RKO (cell line): ENCODE results near the gene GARS1.
"Not testable (repeated sequence)": the region's sequence is repeated elsewhere in the genome, so short reads cannot be mapped to it uniquely, and the experiment has no call there.

ENCODE experiments used
- DNase-seq: peaks from one replicate; pipeline ENCODE4 v3.0.0-alpha.2; 2016; ENCODE audit warnings: low spot score

Gene GARS1

DNA sequence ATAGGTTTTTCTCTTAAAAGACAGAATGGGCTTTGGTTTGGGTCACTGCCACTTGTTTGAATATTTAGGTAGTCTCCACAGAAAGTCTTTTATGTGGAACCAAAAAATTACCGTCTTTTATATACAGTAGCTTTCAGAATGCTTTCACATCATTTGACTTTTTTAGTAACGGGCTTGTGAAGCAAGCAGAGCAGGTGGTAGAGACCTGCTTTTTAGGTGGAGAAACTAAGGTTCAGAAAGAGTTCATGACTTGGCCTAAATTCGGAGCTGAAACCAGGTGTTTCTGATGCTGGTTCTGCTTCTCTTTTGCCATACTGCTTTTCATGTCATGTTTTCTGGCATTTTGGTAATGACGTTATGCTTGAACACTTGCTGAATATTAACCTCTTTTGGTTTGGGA, 36.3 kb downstream of the GARS1 start:
- DNase-seq = no peak

DNA sequence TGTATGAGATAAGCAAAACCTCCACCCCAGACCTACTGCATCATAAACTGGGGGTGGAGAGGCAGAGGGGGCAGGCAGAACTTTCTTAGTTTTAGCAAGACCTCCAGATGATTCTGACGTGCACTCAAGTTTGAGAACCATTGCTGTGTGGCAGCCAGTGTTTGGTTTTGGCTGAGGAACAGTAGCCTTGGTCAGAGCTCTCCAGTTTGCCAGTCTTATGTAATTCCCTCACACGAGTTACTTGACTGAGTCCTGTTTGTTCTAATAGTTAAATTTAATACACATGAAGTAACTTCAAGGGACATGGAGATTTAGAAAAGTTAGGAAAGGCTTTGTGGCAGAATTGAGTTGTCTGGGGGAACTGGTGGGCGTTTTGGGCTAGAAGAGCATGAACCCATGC, 38.5 kb downstream of the GARS1 start:
- no peak for DNase-seq

DNA sequence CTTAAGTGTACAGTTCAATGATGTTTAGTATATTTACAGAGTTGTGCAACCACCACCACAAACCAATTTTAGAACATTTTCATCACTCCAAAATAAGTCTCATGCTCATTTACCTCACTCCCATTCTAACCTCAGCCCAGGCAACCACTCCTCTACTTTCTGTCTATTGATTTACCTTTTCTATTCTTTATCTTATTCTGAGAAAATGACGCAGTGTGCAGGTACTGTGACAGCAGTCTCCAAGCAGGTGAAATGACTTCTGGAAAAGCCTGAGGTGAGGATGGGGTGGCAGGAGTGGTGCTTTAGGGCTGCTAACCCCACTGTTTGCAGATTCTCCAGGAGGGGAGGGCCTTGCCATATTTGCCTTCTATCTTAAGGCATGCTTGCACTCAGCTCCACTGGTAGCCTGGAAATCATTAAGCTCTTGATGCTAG, 39.5 kb downstream of the GARS1 start:
- no peak for DNase-seq

DNA sequence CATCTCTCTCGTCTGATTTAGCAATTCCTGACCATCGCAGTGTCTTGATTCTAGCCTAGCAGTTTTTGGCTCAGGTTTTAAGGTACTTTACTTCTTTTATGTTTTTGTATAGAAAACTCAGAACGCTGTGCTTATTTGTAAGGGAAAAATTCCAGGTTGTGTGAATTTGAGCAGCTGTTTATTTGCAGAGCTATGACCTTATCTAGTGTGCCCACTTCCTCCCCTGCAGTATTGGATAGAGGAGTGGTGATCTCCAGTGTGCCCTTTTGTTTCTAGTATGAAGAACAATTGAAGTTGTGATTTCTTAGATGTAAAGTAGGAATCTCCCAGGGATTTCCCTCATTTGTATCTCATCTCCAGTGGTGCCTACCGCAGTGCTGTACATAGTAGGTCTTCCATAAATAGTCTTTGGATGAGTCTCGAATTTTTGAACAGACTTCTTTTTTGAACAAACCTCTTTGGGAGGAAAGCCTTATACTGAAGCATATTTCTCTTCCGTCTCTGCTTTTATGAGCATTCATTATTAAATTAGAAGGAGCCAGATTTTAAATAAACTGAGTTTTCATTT, 40.0 kb downstream of the GARS1 start:
- no peak for DNase-seq

DNA sequence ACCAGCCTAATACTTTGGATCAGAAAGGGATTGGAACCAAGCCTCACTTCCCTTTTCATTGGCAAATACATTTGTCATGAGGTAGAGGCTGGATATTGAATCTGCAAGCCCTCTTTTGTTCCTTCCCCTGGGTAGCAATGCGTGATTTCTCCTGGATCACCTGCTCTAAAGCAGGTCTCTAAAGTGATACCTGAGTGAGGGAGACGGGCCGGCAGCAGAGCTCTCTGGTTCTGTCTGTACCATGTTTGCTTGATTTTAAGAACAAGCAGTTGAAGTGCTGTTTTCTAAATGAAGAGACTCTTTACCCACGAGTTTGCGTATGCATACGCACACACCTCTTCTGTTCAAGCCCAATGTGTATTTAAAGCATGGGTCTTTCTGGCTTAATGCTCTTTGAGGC, 41.1 kb downstream of the GARS1 start:
- no peak for DNase-seq

DNA sequence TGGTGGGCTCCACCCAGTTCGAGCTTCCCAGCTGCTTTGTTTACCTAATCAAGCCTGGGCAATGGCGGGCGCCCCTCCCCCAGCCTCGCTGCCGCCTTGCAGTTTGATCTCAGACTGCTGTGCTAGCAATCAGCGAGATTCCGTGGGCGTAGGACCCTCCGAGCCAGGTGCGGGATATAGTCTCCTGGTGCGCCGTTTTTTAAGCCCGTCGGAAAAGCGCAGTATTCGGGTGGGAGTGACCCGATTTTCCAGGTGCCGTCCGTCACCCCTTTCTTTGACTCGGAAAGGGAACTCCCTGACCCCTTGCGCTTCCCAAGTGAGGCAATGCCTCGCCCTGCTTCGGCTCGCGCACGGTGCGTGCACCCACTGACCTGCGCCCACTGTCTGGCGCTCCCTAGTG, 47.6 kb downstream of the GARS1 start:
- DNase-seq = not testable (repeated sequence)

DNA sequence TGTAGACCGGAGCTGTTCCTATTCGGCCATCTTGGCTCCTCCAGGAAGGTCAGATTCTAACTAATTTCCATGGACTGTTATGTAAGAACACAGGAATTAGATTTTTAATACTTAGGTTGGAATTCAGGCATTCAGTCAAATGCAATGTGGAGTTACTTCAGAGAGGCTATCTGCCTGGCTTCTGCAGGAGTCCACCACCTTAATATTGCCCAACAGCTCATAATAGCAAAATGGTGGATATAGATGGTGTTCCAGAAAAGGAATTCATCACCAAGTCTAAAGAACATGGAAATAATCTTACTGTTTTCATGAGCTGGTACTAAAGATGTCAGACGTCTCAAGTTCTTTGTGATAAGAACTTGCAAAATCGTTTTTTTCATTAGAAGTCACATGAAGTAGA, 48.1 kb downstream of the GARS1 start:
- no peak for DNase-seq

DNA sequence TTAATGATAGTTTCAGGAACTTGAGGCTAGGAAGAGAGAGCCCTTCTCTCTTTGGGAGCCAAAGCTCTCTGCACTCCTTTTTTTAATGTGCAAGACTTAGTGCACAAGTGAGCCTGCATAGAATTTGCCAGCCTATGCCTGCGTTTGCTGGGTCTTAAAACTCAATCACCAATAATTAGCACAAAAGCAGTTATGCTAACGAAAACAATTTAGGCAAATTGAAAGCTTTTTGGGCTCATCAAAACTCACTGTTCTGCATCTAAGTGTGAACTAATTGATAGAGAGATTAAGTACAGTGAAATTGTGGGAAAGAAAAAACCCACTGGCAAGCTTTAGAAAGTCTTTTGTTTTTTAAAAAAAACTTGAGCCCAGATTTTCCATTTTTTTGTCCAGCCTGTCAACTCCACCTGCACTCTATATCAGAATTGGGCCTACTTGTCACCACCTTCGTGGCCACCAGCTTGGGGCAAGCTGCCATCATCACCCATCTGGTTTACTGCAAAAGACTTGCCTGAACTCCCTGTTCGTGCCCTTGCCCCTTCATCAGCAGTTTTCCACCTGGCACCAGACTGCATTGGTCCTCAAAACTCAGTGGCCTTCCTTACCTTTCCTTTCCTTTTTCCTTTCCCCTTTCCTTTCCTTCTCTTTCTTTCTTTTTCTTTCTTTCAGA, 49.7 kb downstream of the GARS1 start:
- no peak for DNase-seq

DNA sequence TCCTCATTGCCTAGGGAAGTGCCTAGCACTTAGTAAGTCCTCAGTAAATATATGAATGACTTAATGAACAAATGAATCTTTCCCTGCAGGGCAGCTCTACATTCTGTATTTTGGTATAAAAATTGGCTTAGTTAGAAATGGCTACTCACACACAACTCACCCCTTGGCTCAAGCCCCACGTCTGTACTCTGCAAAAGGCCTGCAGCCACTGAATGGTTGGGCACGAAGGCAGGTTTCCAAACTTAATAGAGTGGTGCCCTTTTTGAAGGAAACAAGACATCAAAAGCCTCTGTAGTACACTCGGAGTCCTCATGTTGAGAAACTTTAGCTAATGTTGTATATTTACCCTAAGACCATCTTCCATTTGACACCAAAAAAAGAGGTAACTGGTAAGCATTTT, 51.0 kb downstream of the GARS1 start:
- DNase-seq = no peak

DNA sequence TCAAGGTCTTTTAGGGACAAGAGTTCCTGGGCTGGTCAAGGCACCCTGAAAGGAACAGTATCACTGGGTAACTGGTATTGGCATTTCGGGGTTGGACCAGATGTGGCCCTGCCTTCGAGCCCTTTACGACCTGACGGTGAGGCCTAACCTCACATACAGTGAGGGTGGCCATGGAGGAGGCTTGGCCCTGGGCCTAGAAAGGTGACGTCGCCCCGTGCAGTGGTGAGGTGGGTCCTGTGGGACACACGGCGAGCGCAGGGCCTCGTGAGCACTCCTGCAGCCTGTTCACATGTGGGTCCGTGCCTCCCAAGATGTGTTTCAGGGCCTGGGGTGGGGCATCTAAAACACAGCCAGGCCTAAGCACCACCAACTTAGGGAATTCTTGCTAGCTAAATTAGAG, 51.5 kb downstream of the GARS1 start:
- DNase-seq = no peak

DNA sequence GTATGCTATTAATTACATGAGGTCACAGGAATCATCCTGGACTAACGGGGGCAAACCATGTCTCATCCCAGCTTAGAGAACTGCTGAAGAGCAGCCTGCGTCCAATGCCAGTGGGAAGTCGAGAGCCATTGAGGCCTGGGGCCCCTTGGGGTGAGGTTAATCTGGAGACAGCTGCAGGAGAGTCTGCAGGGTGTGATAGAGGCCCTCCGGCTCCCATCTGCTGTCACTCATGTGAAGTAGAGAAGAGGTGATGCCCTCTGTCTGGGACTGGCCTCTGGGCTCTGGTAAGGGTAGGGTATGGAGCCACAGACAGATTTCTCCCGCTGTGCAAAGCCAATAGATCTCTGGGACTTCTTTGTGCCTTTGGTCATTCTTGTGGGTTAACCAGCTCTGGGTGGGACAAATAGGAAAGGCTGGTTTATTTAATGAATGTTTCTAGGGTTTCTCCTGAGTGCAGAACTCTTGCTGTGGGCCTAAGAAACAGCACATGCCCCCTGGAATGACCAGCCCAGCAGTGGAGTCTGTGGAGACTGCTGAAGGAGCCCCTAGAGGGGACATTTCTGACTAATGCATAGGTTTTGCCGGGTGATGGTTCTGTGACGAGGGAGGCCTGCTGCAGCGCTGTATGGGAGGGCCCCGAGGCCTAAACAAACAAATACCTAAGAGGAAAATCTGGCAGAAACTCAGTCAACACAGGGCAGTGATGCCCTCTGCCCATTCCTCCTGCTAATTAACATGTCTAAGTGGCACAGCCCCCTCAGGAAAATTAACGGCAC, 53.1 kb downstream of the GARS1 start:
- no peak for DNase-seq

DNA sequence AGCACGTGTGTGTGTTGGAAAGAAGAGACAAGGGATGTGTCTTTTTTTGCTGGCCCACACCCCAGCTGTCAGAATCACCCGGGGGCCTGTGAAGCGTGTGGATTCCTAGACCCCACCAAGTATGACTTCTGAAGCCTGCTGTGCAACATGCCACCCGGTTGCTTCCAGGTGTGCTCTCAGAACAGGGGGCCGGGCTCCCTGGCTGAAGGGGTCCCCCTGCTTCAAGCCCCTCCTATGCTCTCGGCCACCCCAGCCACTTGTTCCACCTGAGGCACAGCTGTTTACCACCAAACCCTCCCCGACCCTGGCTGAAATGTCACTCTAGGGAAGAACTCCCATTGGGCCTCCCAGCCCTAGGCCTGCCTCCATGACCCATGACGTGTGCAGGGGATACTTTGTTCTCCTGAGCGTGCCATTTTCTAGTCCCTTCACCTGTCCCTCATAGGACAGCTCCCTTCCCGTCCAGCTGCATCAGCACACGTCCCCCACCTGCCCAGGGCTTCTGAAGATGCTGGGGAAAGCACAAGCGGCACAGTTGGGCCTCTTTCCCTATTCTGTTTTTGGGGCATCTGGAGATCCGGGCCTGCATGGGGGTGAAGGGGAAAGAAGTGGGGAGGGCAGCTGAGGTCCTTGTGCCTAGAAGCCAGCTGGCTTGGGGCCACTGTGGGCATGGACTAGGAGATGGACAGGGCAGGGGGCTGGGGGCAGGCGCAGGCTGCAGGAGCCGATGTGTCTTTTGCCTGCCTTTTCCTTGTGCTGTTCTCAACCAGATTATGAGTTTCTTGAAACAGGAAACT, 54.3 kb downstream of the GARS1 start:
- DNase-seq = no peak

DNA sequence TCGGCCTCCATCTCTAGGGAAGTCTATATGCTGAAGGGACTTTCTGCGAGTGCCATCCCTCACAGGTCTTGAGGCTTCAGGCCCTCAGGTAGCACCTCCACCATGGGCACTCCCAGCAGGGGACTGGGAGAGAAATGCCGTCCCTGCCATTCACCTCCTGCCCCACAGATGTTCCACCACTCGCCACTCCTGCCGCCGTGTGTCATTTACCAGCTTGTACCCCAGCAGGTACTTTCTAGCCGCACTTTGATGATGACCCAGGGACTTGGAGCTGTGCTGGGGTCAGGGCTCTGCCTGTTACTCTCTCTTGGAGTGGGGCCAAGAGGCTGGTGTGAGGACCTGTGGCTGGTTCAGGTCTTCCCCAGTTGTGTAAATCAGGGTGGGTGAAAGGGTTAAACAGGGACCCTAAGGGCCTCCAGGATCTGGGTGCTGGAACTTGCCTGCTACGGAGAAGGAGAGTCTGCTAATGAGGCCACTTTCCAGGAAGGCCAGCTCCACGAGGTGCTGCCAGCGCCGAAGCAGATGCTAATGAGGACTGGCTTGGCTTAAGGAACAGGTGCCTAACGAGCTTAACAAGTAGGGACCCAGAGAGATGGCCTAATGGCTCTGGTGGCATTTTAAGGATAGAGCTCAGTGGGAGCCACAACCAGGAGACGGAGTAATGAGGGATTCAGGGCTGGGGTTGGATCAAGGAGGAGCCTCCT, 55.2 kb downstream of the GARS1 start:
- DNase-seq = no peak

DNA sequence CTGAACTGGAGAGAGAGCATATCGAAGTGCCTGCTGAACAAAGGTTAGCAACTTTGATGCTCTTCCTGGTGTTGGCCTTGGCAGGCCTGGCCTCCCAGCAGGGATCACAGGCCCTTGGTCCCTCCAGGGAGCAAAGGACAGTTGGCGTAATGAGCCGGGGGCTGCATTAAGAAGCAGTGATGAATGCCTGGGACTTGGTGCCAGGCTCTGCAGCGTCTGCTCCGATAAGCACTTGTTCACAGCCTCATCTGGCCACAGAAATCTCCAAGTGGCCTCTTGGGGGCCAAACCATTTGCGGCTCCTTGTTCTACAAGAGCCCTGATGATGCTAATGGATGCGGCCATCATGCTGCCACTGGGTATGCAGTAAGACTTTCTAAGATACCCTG, 55.7 kb downstream of the GARS1 start:
- DNase-seq = no peak

DNA sequence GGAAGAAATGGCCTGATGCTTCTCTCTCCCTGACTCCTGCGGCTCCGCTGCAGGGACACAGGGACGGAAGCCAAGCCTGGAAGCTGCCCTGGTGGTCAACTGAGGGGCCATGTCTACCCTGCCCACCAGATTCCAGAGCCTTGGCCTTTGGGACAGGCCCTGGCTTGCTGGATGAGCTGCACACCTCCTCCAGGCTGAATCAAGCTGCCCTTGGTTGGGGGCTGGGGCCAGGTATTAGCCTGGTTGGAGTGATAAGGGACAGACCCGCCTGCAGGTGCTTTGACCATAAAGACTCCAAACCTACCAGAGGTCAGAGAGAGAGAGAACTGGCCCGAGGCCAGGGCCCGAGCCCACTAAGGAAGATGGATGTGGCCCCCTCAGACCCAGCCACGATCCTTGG, 57.5 kb downstream of the GARS1 start:
- no peak for DNase-seq

DNA sequence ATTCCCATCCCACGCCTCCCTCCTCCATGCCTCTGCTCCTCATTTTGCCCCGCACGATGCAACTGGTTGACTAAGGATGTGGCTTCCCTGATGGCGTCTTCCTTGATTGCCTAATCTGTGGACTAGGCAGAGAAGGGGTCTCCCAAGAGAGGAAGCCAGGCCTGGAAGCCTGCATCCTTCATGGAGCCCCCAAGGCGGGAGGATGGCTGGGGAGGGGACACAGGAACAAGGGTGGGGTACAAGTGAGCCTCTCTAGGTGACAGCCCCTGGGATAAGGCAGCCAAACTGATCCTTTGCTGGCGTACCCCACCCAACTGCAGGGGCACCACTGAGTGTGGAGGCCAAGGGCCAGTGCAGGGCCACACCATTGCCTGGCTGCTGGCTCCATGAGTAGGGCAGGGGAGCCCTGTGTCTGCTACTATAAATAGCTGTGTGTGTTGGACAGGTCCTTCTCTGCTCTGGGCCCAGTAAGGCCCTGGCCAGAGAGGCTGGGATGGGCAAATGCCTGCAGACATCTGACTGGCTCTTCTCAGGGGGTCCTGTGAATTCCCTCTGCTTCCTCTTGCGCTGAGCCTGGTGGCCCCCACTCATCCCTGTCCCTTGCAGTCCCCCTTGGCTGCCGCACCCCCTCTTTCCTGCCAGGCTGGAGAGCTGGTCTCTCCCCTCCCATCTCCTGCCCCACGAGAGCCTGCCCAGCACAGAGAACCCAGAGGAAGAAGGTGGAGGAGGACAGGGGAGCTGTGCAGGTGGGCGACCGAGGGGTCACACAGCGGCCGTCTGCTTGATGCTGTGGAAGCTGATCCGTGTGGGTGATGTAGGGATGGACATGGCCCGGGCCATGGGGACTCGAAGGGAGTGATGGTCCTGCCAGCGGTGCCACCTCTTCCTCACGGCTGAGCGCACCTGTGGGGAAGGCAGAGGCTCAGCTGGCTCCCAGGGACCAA, 58.3 kb downstream of the GARS1 start:
- DNase-seq = no peak

DNA sequence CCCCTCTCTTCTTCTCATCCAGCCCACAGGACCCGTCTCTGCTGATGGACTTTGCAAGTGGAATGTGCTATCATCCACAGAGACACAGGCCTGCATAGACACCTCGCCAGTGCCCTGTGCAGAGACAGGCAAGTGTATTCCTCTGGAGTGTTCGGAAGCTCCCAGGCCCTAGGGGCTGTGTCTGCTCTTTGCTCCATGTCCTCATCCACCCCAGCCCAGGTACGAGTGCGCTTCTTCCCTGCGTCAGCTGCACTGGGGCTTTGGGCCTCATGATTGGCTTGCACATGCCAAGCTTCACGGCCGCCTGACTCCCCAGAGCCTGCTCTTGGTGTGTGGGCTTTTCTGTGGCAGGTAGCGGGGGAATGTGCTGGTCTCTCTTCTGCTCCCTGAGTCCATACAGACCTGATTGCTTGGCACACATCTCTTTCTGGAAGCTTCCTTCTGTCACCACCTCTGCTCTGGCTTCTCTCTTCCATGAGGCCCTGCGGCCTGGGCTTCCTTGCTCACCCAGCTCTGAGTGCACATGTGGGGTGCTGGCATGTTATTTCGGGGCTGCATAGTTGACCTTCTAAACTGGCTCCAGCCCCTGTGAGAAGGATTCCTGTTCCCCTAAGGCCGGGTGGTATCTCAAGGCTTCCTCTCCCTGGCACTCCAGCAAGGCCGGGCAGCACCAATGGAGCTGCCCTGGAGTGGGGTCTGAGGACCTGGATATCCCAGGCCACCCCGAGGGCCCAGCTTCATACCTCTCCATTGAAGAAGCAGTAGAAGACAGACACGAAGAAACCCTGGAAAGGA, 59.8 kb downstream of the GARS1 start:
- no peak for DNase-seq

DNA sequence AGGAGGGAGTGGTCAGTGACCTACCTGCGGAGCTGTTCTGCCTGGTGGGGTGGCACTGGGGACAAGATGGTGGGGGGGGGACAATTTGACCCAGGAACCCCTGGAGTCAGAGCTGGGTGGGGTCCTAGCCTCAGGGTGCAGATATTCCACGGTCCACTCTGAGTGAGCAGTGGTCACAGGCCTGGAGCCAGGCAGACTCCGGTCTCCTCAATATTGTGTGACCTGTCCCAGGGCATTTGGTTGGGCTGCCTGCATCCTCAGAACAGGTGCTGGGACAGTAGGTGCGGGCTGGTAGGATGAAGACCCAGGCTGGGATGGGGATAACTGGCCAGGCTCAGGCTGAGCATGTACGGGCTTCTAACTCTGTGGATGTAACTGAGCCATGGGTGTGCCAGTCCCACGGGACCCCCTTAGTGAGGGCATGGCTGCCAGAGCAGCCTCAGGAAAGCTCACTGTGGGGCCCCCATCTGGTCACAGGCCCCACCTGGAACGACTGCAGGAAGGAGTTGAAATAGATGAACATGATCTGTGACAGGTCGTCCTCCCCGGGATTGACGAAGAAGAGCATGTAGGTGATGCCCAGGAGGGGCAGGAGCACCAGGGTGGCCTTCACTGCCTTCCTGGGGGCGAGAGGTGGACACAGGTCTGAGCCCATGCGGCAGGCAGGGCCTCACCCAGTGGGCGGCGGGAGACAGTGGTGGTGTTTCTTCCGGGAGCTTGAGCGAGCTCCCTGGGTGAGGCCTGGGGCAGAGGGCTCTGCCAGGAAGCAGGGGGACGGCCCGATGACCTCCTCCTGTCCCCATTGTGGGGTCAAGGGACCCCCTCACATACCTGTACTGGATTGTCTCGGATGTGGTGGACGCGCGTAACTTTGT, 60.7 kb downstream of the GARS1 start:
- DNase-seq = no peak
